ENCODE measurements around the gene KATNA1.
"Not testable (repeated sequence)": the region's sequence is repeated elsewhere in the genome, so short reads cannot be mapped to it uniquely, and the experiment has no call there.

The KATNA1 gene

GRCh38 chr6:149683256-149683859 lies 34.8 kb upstream of the KATNA1 start:
- Histone ChIP-seq H3K4me3 (ENCODE audit: insufficient read depth, low read length, poor library complexity, severe bottlenecking) (no peak overlapping the region), H2AFZ (ENCODE audit: low read depth, low read length, severe bottlenecking) (no peak overlapping the region), H4K20me1 (ENCODE audit: low read depth, low read length) (no peaks in the 10 kb centered on the region), H3K27ac (ENCODE audit: low read depth, low read length) (no peak overlapping the region), H3K4me2 (ENCODE audit: low read depth, low read length, poor library complexity, severe bottlenecking) (no peak overlapping the region), H3K36me3 (ENCODE audit: low read length) (peaks cover 15% of the 10 kb centered on the region), H3K27me3 (ENCODE audit: low read length) (no peaks in the 10 kb centered on the region), H3K79me2 (ENCODE audit: insufficient read depth, low read length) (peaks cover 29% of the 10 kb centered on the region), H3K9ac (ENCODE audit: low read length) (no peak overlapping the region), H3F3A (ENCODE audit: insufficient read depth) (no peaks in the 10 kb centered on the region), H3K9me2 (replicated peaks; ENCODE audit: insufficient read depth, low read length) (no peaks in the 10 kb centered on the region), H3K9me3 (ENCODE audit: insufficient read depth, low read length) (no peaks in the 10 kb centered on the region)
- TF ChIP-seq CTCF (IDR thresholded peaks at IDR 0.05; ENCODE audit: insufficient read depth, low read length, poor library complexity, severe bottlenecking) (no peak), EZH2phosphoT487 (conservative IDR thresholded peaks at IDR 0.05; ENCODE audit: low read length) (no peak)

- H4K20me1 ChIP-seq (ENCODE audit: low read depth, low read length); H3K9ac ChIP-seq (ENCODE audit: low read length): not testable (repeated sequence)
- H3K36me3 ChIP-seq (ENCODE audit: low read length), result peaks cover 20% of the 10 kb centered on the region
Observed at GRCh38 chr6:149681845-149682244, 33.3 kb upstream of the KATNA1 start.

GRCh38 chr6:149681209-149681608 lies 32.7 kb upstream of the KATNA1 start:
- Histone ChIP-seq H3K9me2 (replicated peaks; ENCODE audit: insufficient read depth, low read length) (no peaks in the 10 kb centered on the region), H3K4me3 (ENCODE audit: insufficient read depth, low read length, poor library complexity, severe bottlenecking) (no peak overlapping the region), H2AFZ (ENCODE audit: low read depth, low read length, severe bottlenecking) (no peak overlapping the region), H4K20me1 (ENCODE audit: low read depth, low read length) (no peaks in the 10 kb centered on the region), H3K4me2 (ENCODE audit: low read depth, low read length, poor library complexity, severe bottlenecking) (no peak overlapping the region), H3K79me2 (ENCODE audit: insufficient read depth, low read length) (peaks cover 15% of the 10 kb centered on the region), H3K36me3 (ENCODE audit: low read length) (peaks cover 25% of the 10 kb centered on the region), H3K27ac (ENCODE audit: low read depth, low read length) (no peak overlapping the region), H3K9ac (ENCODE audit: low read length) (no peak overlapping the region), H3F3A (ENCODE audit: insufficient read depth) (no peaks in the 10 kb centered on the region), H3K27me3 (ENCODE audit: low read length) (no peaks in the 10 kb centered on the region), H3K9me3 (ENCODE audit: insufficient read depth, low read length) (no peaks in the 10 kb centered on the region)
- TF ChIP-seq CTCF (IDR thresholded peaks at IDR 0.05; ENCODE audit: insufficient read depth, low read length, poor library complexity, severe bottlenecking), result no peak
- TF ChIP-seq EZH2phosphoT487 (conservative IDR thresholded peaks at IDR 0.05; ENCODE audit: low read length), result no peak

More at GRCh38 chr6:149681845-149682244, 33.3 kb upstream of the KATNA1 start:
- H3F3A ChIP-seq (ENCODE audit: insufficient read depth); H3K4me3 ChIP-seq (ENCODE audit: insufficient read depth, low read length, poor library complexity, severe bottlenecking); H3K4me2 ChIP-seq (ENCODE audit: low read depth, low read length, poor library complexity, severe bottlenecking); H3K27me3 ChIP-seq (ENCODE audit: low read length); H2AFZ ChIP-seq (ENCODE audit: low read depth, low read length, severe bottlenecking); H3K27ac ChIP-seq (ENCODE audit: low read depth, low read length); H3K9me2 ChIP-seq (replicated peaks; ENCODE audit: insufficient read depth, low read length); H3K9me3 ChIP-seq (ENCODE audit: insufficient read depth, low read length): not testable (repeated sequence)
- H3K79me2 ChIP-seq (ENCODE audit: insufficient read depth, low read length), result peaks cover 22% of the 10 kb centered on the region

- peaks cover 15% of the 10 kb centered on the region; the same call in 1 of the 2 replicates for H3K79me2 ChIP-seq (ENCODE audit: insufficient read depth, low read length)
- H3F3A ChIP-seq (ENCODE audit: insufficient read depth), result no peaks in the 10 kb centered on the region
- H3K27me3 ChIP-seq (ENCODE audit: low read length), result no peaks in the 10 kb centered on the region
- no peak overlapping the region for H3K4me2 ChIP-seq (ENCODE audit: low read depth, low read length, poor library complexity, severe bottlenecking)
- no peak overlapping the region for H3K9ac ChIP-seq (ENCODE audit: low read length)
- H3K9me3 ChIP-seq (ENCODE audit: insufficient read depth, low read length), result no peaks in the 10 kb centered on the region
- no peak overlapping the region for H3K4me3 ChIP-seq (ENCODE audit: insufficient read depth, low read length, poor library complexity, severe bottlenecking)
- no peak overlapping the region for H3K27ac ChIP-seq (ENCODE audit: low read depth, low read length)
- H2AFZ ChIP-seq (ENCODE audit: low read depth, low read length, severe bottlenecking), result no peak overlapping the region
- H4K20me1 ChIP-seq (ENCODE audit: low read depth, low read length), result no peaks in the 10 kb centered on the region
- H3K9me2 ChIP-seq (replicated peaks; ENCODE audit: insufficient read depth, low read length), result no peaks in the 10 kb centered on the region
- peaks cover 31% of the 10 kb centered on the region for H3K36me3 ChIP-seq (ENCODE audit: low read length)
- TF ChIP-seq EZH2phosphoT487 (conservative IDR thresholded peaks at IDR 0.05; ENCODE audit: low read length) (no peak), CTCF (IDR thresholded peaks at IDR 0.05; ENCODE audit: insufficient read depth, low read length, poor library complexity, severe bottlenecking) (no peak)
Observed at GRCh38 chr6:149680503-149680902, 32.0 kb upstream of the KATNA1 start.

GRCh38 chr6:149672265-149672664 lies 23.8 kb upstream of the KATNA1 start:
- H3K9ac ChIP-seq (ENCODE audit: low read length); H3K4me3 ChIP-seq (ENCODE audit: insufficient read depth, low read length, poor library complexity, severe bottlenecking); H3K27me3 ChIP-seq (ENCODE audit: low read length); H3K79me2 ChIP-seq (ENCODE audit: insufficient read depth, low read length); H3K27ac ChIP-seq (ENCODE audit: low read depth, low read length); H3K4me2 ChIP-seq (ENCODE audit: low read depth, low read length, poor library complexity, severe bottlenecking); H3K9me3 ChIP-seq (ENCODE audit: insufficient read depth, low read length); H3F3A ChIP-seq (ENCODE audit: insufficient read depth); H2AFZ ChIP-seq (ENCODE audit: low read depth, low read length, severe bottlenecking); H3K9me2 ChIP-seq (replicated peaks; ENCODE audit: insufficient read depth, low read length); H4K20me1 ChIP-seq (ENCODE audit: low read depth, low read length): not testable (repeated sequence)
- H3K36me3 ChIP-seq (ENCODE audit: low read length), result peaks cover 13% of the 10 kb centered on the region
